Measurements from ENCODE around the gene FBXW11. TPM values are rescaled to one million over a fixed set of nuclear protein-coding genes. Genes with fewer than 3 reads are reported as not detected.

Gene FBXW11
- total RNA-seq, 1 experiment from 2014 or later, result 52.0 TPM

GRCh38 chr5:171830686-171831085, 175.8 kb downstream of the FBXW11 start:
- no peak overlapping the region for H3K27ac ChIP-seq (ENCODE audit: low read depth, low read length)
- H3K9me2 ChIP-seq (ENCODE audit: insufficient read depth), result no peaks in the 10 kb centered on the region
- intact Hi-C loops (cut with micrococcal nuclease), result no loop called here
- DNase-seq (ENCODE audit: low read depth, low spot score) (no peak), ATAC-seq (no peak)
- CTCF ChIA-PET, result no interaction called here
- no peaks in the 10 kb centered on the region for H3K27me3 ChIP-seq (ENCODE audit: insufficient read depth, low read length)
- peaks cover 0 to 4% of the 10 kb centered on the region in 2 experiments; a peak in 1 of 4 replicates for H3K9me3 ChIP-seq (ENCODE audit: control insufficient read depth in 1 of 2, insufficient read depth in 1 of 2, low read depth in 1 of 2, low read length in 2 of 2)
- H3K79me2 ChIP-seq (ENCODE audit: insufficient read depth, low read length), result no peaks in the 10 kb centered on the region
- no peaks in the 10 kb centered on the region for H3K36me3 ChIP-seq (ENCODE audit: control insufficient read depth in 1 of 2, insufficient read depth in 2 of 2, low read length in 2 of 2)
- POLR2A ChIA-PET, result no interaction called here
- no peaks in the 10 kb centered on the region for H4K20me1 ChIP-seq (ENCODE audit: insufficient read depth)
- H3K4me2 ChIP-seq (ENCODE audit: low read length), result no peak overlapping the region
- no peak overlapping the region for H3K9ac ChIP-seq (ENCODE audit: low read length)
- H3K4me1 ChIP-seq (ENCODE audit: control insufficient read depth in 1 of 2, insufficient read depth in 2 of 2, low read length in 2 of 2), result peaks cover 0 to 9% of the 10 kb centered on the region in 2 experiments; a peak in 1 of 4 replicates
- TF ChIP-seq YY1 (IDR thresholded peaks at IDR 0.05; ENCODE audit: extremely low read depth, insufficient replicate concordance, low read depth, low read length) (no peak), TCF7L2 (IDR thresholded peaks at IDR 0.05; ENCODE audit: borderline replicate concordance, extremely low read depth, insufficient read depth, insufficient read length) (no peak), ATF3 (IDR thresholded peaks at IDR 0.05) (no peak), POLR2A (IDR thresholded peaks at IDR 0.05; ENCODE audit: borderline replicate concordance, extremely low read depth, insufficient read depth, insufficient read length) (no peak), ZFX (IDR thresholded peaks at IDR 0.05) (no peak), RAD21 (IDR thresholded peaks at IDR 0.05; ENCODE audit: low read depth) (no peak), CBX3 (IDR thresholded peaks at IDR 0.05; ENCODE audit: low read depth) (no peak), ELF1 (IDR thresholded peaks at IDR 0.05; ENCODE audit: borderline replicate concordance, low read depth) (no peak), POLR2AphosphoS5 (IDR thresholded peaks at IDR 0.05; ENCODE audit: low read depth, low read length) (no peak), FOSL1 (IDR thresholded peaks at IDR 0.05; ENCODE audit: low read depth) (no peak), JUND (IDR thresholded peaks at IDR 0.05) (no peak), CEBPB (IDR thresholded peaks at IDR 0.05; ENCODE audit: low read depth) (no peak), MAX (IDR thresholded peaks at IDR 0.05) (no peak), REST (IDR thresholded peaks at IDR 0.05; ENCODE audit: low read depth) (no peak)
- BruUV-seq (replicated peaks), result no TSS peak
- RAD21 ChIA-PET (ENCODE audit: low non-redundant PET in 1 of 2, low total read pairs in 2 of 2, uncharacterized antibody in 2 of 2, unreplicated experiment in 2 of 2), result no interaction called here
- H2AFZ ChIP-seq (ENCODE audit: low read depth, low read length, poor library complexity, severe bottlenecking), result no peak overlapping the region
- no peak overlapping the region for H3K4me3 ChIP-seq (replicated peaks in 1 of 2; ENCODE audit: low read depth in 1 of 2, low read length in 2 of 2)
